GM12891 (cell line): ENCODE results near the gene SHISA6.

Experiments used
- PAX5 ChIP-seq: IDR thresholded peaks from 2 replicates; pipeline ENCODE4 v1.6.1; 2011; ENCODE audit warnings: low read length, moderate library complexity, mild to moderate bottlenecking; ENCODE audit not compliant: insufficient read depth, severe bottlenecking
- POLR2AphosphoS5 ChIP-seq: IDR thresholded peaks from 2 replicates; pipeline ENCODE4 v1.6.1; 2011; ENCODE audit warnings: low read depth, low read length, control low read depth

DNA sequence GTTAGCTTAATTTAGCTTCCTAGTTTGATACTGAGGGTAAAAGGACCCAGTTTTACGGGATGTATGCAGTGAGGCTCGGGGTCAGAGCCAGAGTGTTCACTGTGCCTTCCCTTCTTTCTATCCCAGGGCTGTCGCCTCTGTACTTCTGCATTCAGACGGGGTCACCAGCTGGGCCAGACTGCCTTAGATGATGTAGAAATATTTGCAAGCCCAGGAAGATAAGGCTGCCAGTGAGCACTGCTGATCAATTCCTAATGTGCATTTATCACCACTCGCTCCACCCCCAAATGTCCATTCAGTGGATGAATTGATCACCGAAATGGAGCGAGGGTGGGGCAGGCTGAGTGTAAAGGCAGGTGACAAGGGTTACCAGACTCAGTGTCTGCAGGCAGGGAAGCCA lies 9.1 kb downstream of the SHISA6 start:
- TF ChIP-seq POLR2AphosphoS5 (no peak), PAX5 (no peak)
